HL-60 (cell line): ENCODE measurements around the gene CD34.

Experiments used
- CTCF ChIP-seq: IDR thresholded peaks from one replicate; pipeline ENCODE4 v1.5.1; 2011; ENCODE audit warnings: low read length, control low read depth, inconsistent platforms; ENCODE audit not compliant: insufficient read depth
- GABPA ChIP-seq: IDR thresholded peaks from 2 replicates; pipeline ENCODE4 v1.6.1; 2012; ENCODE audit warnings: low read depth
- POLR2AphosphoS5 ChIP-seq: IDR thresholded peaks from 2 replicates; pipeline ENCODE4 v1.6.1; 2012; ENCODE audit warnings: low read depth
- REST ChIP-seq: IDR thresholded peaks from 2 replicates; pipeline ENCODE4 v1.6.1; 2012; ENCODE audit warnings: low read depth; ENCODE audit not compliant: insufficient replicate concordance
- SPI1 ChIP-seq: IDR thresholded peaks from 2 replicates; pipeline ENCODE4 v1.6.1; 2012; ENCODE audit warnings: low read depth, mild to moderate bottlenecking, borderline replicate concordance

DNA sequence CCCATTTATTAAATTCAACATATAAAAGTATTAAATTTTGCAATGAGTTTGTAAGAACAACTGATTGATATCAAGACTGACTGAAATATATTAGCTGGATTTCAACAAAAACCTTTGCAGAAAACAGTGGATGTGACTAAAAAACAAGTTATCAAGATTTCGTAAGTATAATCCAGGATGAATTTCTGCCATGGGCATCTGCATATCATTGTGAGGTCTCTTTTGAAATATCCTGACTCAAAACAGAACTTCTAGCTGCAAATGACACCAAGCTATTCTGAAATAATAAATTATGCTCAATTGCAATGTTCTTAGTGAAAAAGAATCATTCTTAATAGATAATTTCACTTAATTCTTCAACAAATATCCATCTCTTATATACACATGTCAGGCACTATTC is 52.6 kb downstream of the CD34 start:
- TF ChIP-seq CTCF = no peak
- TF ChIP-seq POLR2AphosphoS5 = no peak
- TF ChIP-seq SPI1 = no peak
- no peak for TF ChIP-seq REST
- TF ChIP-seq GABPA = no peak
